Measurements from ENCODE around the gene ADM5. TPM values are rescaled to one million over a fixed set of nuclear protein-coding genes. Genes with fewer than 3 reads are reported as not detected.
A peak's percentile ranks its signal among the peaks of the same experiment; 100 is the strongest.

Gene ADM5
- total RNA-seq, 1 donor from 2014 or later: 1.9 TPM

DNA sequence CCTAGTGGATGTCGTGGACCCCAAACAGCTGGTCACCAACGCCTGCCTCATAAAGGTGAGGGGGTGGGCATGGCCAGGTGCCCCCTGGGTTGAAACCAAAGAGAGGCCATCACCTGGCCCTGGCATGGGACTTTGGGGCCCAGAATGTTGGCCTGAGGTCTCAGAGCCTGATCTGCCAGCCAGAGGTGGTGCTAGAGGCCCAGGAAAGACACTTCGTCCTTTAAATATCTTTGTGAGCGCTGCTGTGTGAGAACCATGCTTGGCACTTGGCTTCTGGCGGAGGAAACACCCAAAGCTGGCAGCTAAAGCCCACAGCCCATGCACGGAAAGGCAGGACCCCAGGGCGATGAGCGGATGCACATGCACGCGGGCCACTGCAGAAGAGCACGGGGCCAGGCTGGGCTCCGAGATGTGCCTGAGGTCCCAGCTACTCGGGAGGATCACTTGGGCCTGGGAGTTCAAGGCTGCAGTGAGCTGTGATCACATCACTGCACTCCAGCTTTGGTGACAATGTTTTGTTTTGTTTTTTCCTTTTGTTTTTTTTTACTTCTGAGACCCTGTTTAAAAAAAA lies 4.3 kb upstream of the ADM5 start:
- ATAC-seq (no peak), DNase-seq (no peak)
- H3K27me3 ChIP-seq: peaks cover 5% of the 10 kb centered on the region
- peaks cover 54% of the 10 kb centered on the region for H3K36me3 ChIP-seq
- H3K9me3 ChIP-seq: no peaks in the 10 kb centered on the region
- intact Hi-C loops (cut with DNase I): no loop called here
- TF ChIP-seq CTCF (IDR thresholded peaks at IDR 0.05): no peak
- H3K27ac ChIP-seq: no peak overlapping the region
- peaks cover 16% of the 10 kb centered on the region for H3K4me1 ChIP-seq
- H3K4me3 ChIP-seq: no peak overlapping the region

- peaks cover 16% of the 10 kb centered on the region for H3K4me1 ChIP-seq
- ATAC-seq (no peak), DNase-seq (no peak)
- no peak for TF ChIP-seq CTCF (IDR thresholded peaks at IDR 0.05)
- peak overlapping the region; percentile 16 for H3K4me3 ChIP-seq
- intact Hi-C loops (cut with DNase I): no loop called here
- H3K27me3 ChIP-seq: peaks cover 7% of the 10 kb centered on the region
- H3K36me3 ChIP-seq: peaks cover 51% of the 10 kb centered on the region
- no peak overlapping the region for H3K27ac ChIP-seq
- H3K9me3 ChIP-seq: no peaks in the 10 kb centered on the region
Measured at GRCh38 chr19:49685845-49686332, 3.5 kb upstream of the ADM5 start.

- Histone ChIP-seq H3K27ac (peak overlapping the region; percentile 13), H3K9me3 (no peaks in the 10 kb centered on the region), H3K4me1 (peaks cover 22% of the 10 kb centered on the region), H3K36me3 (peaks cover 48% of the 10 kb centered on the region), H3K4me3 (peak overlapping the region; percentile 59), H3K27me3 (peaks cover 7% of the 10 kb centered on the region)
- DNase-seq: no peak
- intact Hi-C loops (cut with DNase I): no loop called here
- no peak for TF ChIP-seq CTCF (IDR thresholded peaks at IDR 0.05)
- ATAC-seq: no peak
Measured at GRCh38 chr19:49686503-49687088, 2.8 kb upstream of the ADM5 start.

DNA sequence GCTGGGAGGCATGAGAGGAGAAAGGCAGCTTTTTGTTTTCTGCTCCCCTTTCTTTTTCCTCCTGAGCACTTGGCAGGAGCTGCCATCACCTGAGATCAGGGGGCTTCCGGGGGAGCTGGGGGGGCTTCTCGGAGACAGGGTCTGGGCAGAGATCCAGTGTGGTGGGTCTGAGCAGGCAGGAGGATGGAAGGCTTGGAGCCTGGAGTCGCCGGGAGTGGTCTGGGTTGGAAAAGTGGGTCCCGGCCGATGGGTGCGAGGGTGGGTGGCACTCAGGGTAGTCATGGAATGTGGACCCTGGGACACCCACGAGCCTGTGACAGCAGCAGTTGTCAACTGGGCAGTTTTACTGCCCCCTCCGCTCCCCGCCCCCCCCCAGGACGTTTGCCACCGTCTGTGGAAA lies 2.2 kb upstream of the ADM5 start:
- no peak for DNase-seq
- peak overlapping the region; percentile 59 for H3K4me3 ChIP-seq
- H3K27ac ChIP-seq: peak overlapping the region; percentile 13
- no peak for TF ChIP-seq CTCF (IDR thresholded peaks at IDR 0.05)
- H3K4me1 ChIP-seq: peaks cover 23% of the 10 kb centered on the region
- H3K36me3 ChIP-seq: peaks cover 42% of the 10 kb centered on the region
- H3K9me3 ChIP-seq: no peaks in the 10 kb centered on the region
- intact Hi-C loops (cut with DNase I): no loop called here
- peaks cover 7% of the 10 kb centered on the region for H3K27me3 ChIP-seq
- ATAC-seq: no peak

GRCh38 chr19:49687566-49688316 lies 1.7 kb upstream of the ADM5 start:
- DNase-seq: no peak
- peak; percentile 2 for ATAC-seq
- H3K36me3 ChIP-seq: peaks cover 36% of the 10 kb centered on the region
- no peak for TF ChIP-seq CTCF (IDR thresholded peaks at IDR 0.05)
- peaks cover 7% of the 10 kb centered on the region for H3K27me3 ChIP-seq
- H3K4me3 ChIP-seq: peak overlapping the region; percentile 59
- intact Hi-C loops (cut with DNase I): no loop called here
- H3K27ac ChIP-seq: peak overlapping the region; percentile 65
- no peaks in the 10 kb centered on the region for H3K9me3 ChIP-seq
- peaks cover 23% of the 10 kb centered on the region for H3K4me1 ChIP-seq

Data from upper lobe of right lung (tissue), 1 donor.